Calu3 (cell line): ENCODE measurements around the gene ENG. TPM values are rescaled to one million over a fixed set of nuclear protein-coding genes. Genes with fewer than 3 reads are reported as not detected.

ENCODE experiments used
- BruUV-seq: library from RNA; stranded (reverse); fragments of 400-500 nt; replicated peaks from 2 replicates; lab custom pipeline; 2021; lab: Mats Ljungman, UMichigan
- CTCF ChIA-PET: fragments of 300-600 bp; sonication (Branson Sonifier 250); formaldehyde crosslinking; loops from one replicate; lab custom pipeline; 2022; ENCODE audit warnings: antibody characterized with exemption; lab: Charles Lee
- DNase-seq: peaks from one replicate; pipeline ENCODE4 v3.0.0; 2022
- H3K27ac Mint-ChIP-seq: one replicate; pipeline ENCODE4 v1.8.0; 2022; ENCODE audit warnings: mixed read lengths; ENCODE audit not compliant: unreplicated experiment
- H3K27me3 Mint-ChIP-seq: one replicate; pipeline ENCODE4 v1.8.0; 2022; ENCODE audit warnings: mixed read lengths; ENCODE audit not compliant: unreplicated experiment
- H3K36me3 Mint-ChIP-seq: one replicate; pipeline ENCODE4 v1.8.0; 2022; ENCODE audit warnings: mild to moderate bottlenecking, moderate library complexity, mixed read lengths; ENCODE audit not compliant: insufficient read depth, unreplicated experiment
- H3K4me1 Mint-ChIP-seq: one replicate; pipeline ENCODE4 v1.8.0; 2022; ENCODE audit warnings: mild to moderate bottlenecking, low read depth, mixed read lengths; ENCODE audit not compliant: unreplicated experiment
- H3K4me3 Mint-ChIP-seq: one replicate; pipeline ENCODE4 v1.8.0; 2022; ENCODE audit warnings: mild to moderate bottlenecking, low read depth, moderate library complexity, mixed read lengths; ENCODE audit not compliant: unreplicated experiment
- H3K9me3 Mint-ChIP-seq: one replicate; pipeline ENCODE4 v1.8.0; 2022; ENCODE audit warnings: low read depth, mixed read lengths; ENCODE audit not compliant: unreplicated experiment
- CTCF ChIP-seq: fragments of 200-600 bp; IDR thresholded peaks from one replicate; pipeline ENCODE4 v1.8.0; 2022; ENCODE audit warnings: antibody characterized with exemption; ENCODE audit not compliant: unreplicated experiment
- intact Hi-C: fragments of 100-400 bp; cut with micrococcal nuclease; formaldehyde crosslinking; loops from one replicate; pipeline ENCODE4 v1.10.0; 2022; ENCODE audit not compliant: unreplicated experiment
- total RNA-seq: library from RNA; stranded (reverse); gene quantifications from 2 replicates; pipeline ENCODE4 v1.2.3, GENCODE V29; 2022

The ENG gene
- total RNA-seq, 1 experiment from 2014 or later = not detected

- no TSS peak for BruUV-seq
- H3K36me3 Mint-ChIP-seq = no peaks in the 10 kb centered on the region
Measured at GRCh38 chr9:127835991-127836516, 18.4 kb downstream of the ENG start.

GRCh38 chr9:127833555-127833954 lies 20.9 kb downstream of the ENG start:
- intact Hi-C loops = no loop called here
- Mint-ChIP-seq H3K4me3 (no peak overlapping the region), H3K36me3 (peaks cover 4% of the 10 kb centered on the region), H3K4me1 (peaks cover 9% of the 10 kb centered on the region), H3K27ac (no peak overlapping the region), H3K9me3 (no peaks in the 10 kb centered on the region), H3K27me3 (no peaks in the 10 kb centered on the region)
- CTCF ChIA-PET = interaction anchor here (0.6 to 0.7 kb wide), 2 partner anchors 31 to 46 kb away, joined by 3 read pairs; partner anchors contain the start of gene FPGS
- no TSS peak for BruUV-seq
- TF ChIP-seq CTCF = no peak
- no peak for DNase-seq

More at GRCh38 chr9:127835991-127836516, 18.4 kb downstream of the ENG start:
- no peak for TF ChIP-seq CTCF
- CTCF ChIA-PET = no interaction called here
- DNase-seq = no peak
- H3K4me1 Mint-ChIP-seq = peaks cover 11% of the 10 kb centered on the region
- intact Hi-C loops = no loop called here
- H3K27ac Mint-ChIP-seq = no peak overlapping the region
- H3K9me3 Mint-ChIP-seq = no peaks in the 10 kb centered on the region
- no peaks in the 10 kb centered on the region for H3K27me3 Mint-ChIP-seq
- H3K4me3 Mint-ChIP-seq = no peak overlapping the region

- Mint-ChIP-seq H3K4me3 (no peak overlapping the region), H3K36me3 (peaks cover 6% of the 10 kb centered on the region), H3K9me3 (no peaks in the 10 kb centered on the region), H3K4me1 (peaks cover 14% of the 10 kb centered on the region), H3K27ac (no peak overlapping the region), H3K27me3 (no peaks in the 10 kb centered on the region)
- DNase-seq = no peak
- no peak for TF ChIP-seq CTCF
- BruUV-seq = no TSS peak
- CTCF ChIA-PET = interaction anchor here (0.7 kb wide), 1 partner anchor 22 kb away, joined by 7 read pairs; the partner anchor contains the start of gene ENG
- intact Hi-C loops = no loop called here
Measured at GRCh38 chr9:127832248-127832647, 22.2 kb downstream of the ENG start.

- no peak for TF ChIP-seq CTCF
- H3K4me1 Mint-ChIP-seq = peaks cover 14% of the 10 kb centered on the region
- no peak overlapping the region for H3K27ac Mint-ChIP-seq
- CTCF ChIA-PET = interaction anchor here (0.7 kb wide), 1 partner anchor 24 kb away, joined by 3 read pairs; no protein-coding TSS in a partner anchor
- no TSS peak for BruUV-seq
- intact Hi-C loops = no loop called here
- peak overlapping the region; percentile 56 for H3K4me3 Mint-ChIP-seq
- no peaks in the 10 kb centered on the region for H3K9me3 Mint-ChIP-seq
- H3K36me3 Mint-ChIP-seq = peaks cover 15% of the 10 kb centered on the region
- no peaks in the 10 kb centered on the region for H3K27me3 Mint-ChIP-seq
- DNase-seq = no peak
Measured at GRCh38 chr9:127829205-127829906, 25.1 kb downstream of the ENG start.
